GM12878 (cell line): ENCODE data around the gene AP4S1. TPM values are rescaled to one million over a fixed set of nuclear protein-coding genes. Genes with fewer than 3 reads are reported as not detected.

ENCODE experiments used
- ATAC-seq: fragments of 200-7000 bp; cut with Tn5 transposase; 3 replicates; pipeline ENCODE4 v1.9.1; 2020; ENCODE audit warnings: mild to moderate bottlenecking, moderate library complexity
- BruUV-seq: library from RNA; stranded (reverse); fragments of 400-500 nt; replicated peaks from 2 replicates; lab custom pipeline; 2021; lab: Mats Ljungman, UMichigan
- CTCF ChIA-PET: fragments of 300-600 bp; sonication (Branson Sonifier 250); formaldehyde crosslinking; extraction: SDS; loops from one replicate; lab custom pipeline; 2021; ENCODE audit warnings: inconsistent platforms; lab: Yijun Ruan, JAX
- POLR2A ChIA-PET: fragments of 350-600 bp; formaldehyde crosslinking; extraction: SDS; loops from one replicate; lab custom pipeline; 2021; ENCODE audit warnings: inconsistent platforms; lab: Charles Lee
- RAD21 ChIA-PET: fragments of 300-600 bp; sonication (Branson Sonifier 250); formaldehyde crosslinking; loops from one replicate; lab custom pipeline; 2023; ENCODE audit warnings: antibody characterized with exemption; ENCODE audit not compliant: unreplicated experiment; lab: Charles Lee
- SMC1A ChIA-PET: fragments of 300-600 bp; sonication (Branson Sonifier 250); formaldehyde crosslinking; loops from one replicate; lab custom pipeline; 2023; ENCODE audit not compliant: unreplicated experiment, uncharacterized antibody; lab: Charles Lee
- DNase-seq: peaks from one replicate; pipeline ENCODE4 v3.0.0-alpha.2; 2011; ENCODE audit warnings: low read depth, low spot score
- FAIRE-seq: peaks from 3 replicates; lab custom pipeline; 2011; peaks lifted over from hg19 to GRCh38; lab: Jason Lieb, UNC
- H2AFZ ChIP-seq: 2 replicates; pipeline ENCODE4 v1.6.0; 2011; ENCODE audit warnings: low read depth, low read length, control low read depth; ENCODE audit not compliant: control insufficient read depth
- H3K27ac ChIP-seq: 2 replicates; pipeline ENCODE4 v1.5.1; 2011; ENCODE audit warnings: control low read depth; ENCODE audit not compliant: control insufficient read depth, insufficient read depth
- H3K27me3 ChIP-seq, 2 experiments: replicated peaks in 1 of 2; 2 replicates each; pipeline versions ENCODE4 v1.6.0 to v1.6.1; 2011; ENCODE audit warnings: low read length in 1 of 2; ENCODE audit not compliant: control insufficient read depth in 2 of 2, insufficient read depth in 2 of 2
- H3K36me3 ChIP-seq, 2 experiments: 2 replicates each; pipeline ENCODE4 v1.5.1; 2011; ENCODE audit warnings: low read length in 1 of 2; ENCODE audit not compliant: control insufficient read depth in 2 of 2, insufficient read depth in 2 of 2
- H3K4me1 ChIP-seq: 2 replicates; pipeline ENCODE4 v1.6.1; 2011; ENCODE audit warnings: mild to moderate bottlenecking, low read length, moderate library complexity, mixed read lengths; ENCODE audit not compliant: control insufficient read depth, insufficient read depth
- H3K4me2 ChIP-seq: 2 replicates; pipeline ENCODE4 v1.6.0; 2011; ENCODE audit warnings: control low read depth; ENCODE audit not compliant: control insufficient read depth, insufficient read depth
- H3K4me3 ChIP-seq: fragments of 200-600 bp; sonication (generic); 2 replicates; pipeline ENCODE4 v1.5.1; 2016
- H3K79me2 ChIP-seq: 2 replicates; pipeline ENCODE4 v1.6.0; 2011; ENCODE audit warnings: low read length; ENCODE audit not compliant: control insufficient read depth, insufficient read depth
- H3K9ac ChIP-seq: 2 replicates; pipeline ENCODE4 v1.8.0; 2011; ENCODE audit warnings: low read length, control low read depth, mixed read lengths; ENCODE audit not compliant: control insufficient read depth, insufficient read depth
- H3K9me3 ChIP-seq: replicated peaks from 3 replicates; pipeline ENCODE4 v1.5.1; 2011; ENCODE audit warnings: mild to moderate bottlenecking, low read length; ENCODE audit not compliant: control insufficient read depth, insufficient read depth
- H4K20me1 ChIP-seq: 2 replicates; pipeline ENCODE4 v1.6.0; 2011; ENCODE audit not compliant: control insufficient read depth, insufficient read depth
- BCL11A ChIP-seq: IDR thresholded peaks from 2 replicates; pipeline ENCODE4 v1.6.1; 2011; ENCODE audit warnings: low read depth, low read length
- MTA2 ChIP-seq: fragments of 450-650 bp; IDR thresholded peaks from 2 replicates; pipeline ENCODE4 v1.6.1; 2016; ENCODE audit warnings: low read depth, mild to moderate bottlenecking, moderate library complexity
- POLR2AphosphoS5 ChIP-seq: IDR thresholded peaks from 2 replicates; pipeline ENCODE4 v1.6.1; 2011; ENCODE audit warnings: mild to moderate bottlenecking, low read length, inconsistent platforms
- RUNX3 ChIP-seq: IDR thresholded peaks from 2 replicates; pipeline ENCODE4 v1.6.1; 2012; ENCODE audit warnings: low read length, inconsistent platforms
- TARDBP ChIP-seq: IDR thresholded peaks from 2 replicates; pipeline ENCODE4 v1.6.1; 2016; ENCODE audit warnings: borderline replicate concordance
- YY1 ChIP-seq: IDR thresholded peaks from 2 replicates; pipeline ENCODE4 v1.6.1; 2011; ENCODE audit warnings: low read depth, mild to moderate bottlenecking, low read length
- ZBTB11 ChIP-seq: fragments of 450-650 bp; formaldehyde crosslinking; IDR thresholded peaks from 2 replicates; pipeline ENCODE4 v1.5.0; 2022; ENCODE audit warnings: mild to moderate bottlenecking, missing genetic modification characterization
- WGBS: methylation state at CpG from one replicate; pipeline ENCODE4 v1.1.6; 2016; ENCODE audit warnings: low lambda C conversion rate; ENCODE audit not compliant: insufficient replicate concordance, insufficient coverage; ENCODE audit errors: missing lambda C conversion rate; 5-methylcytosine and 5-hydroxymethylcytosine counted together
- in situ Hi-C: fragments of 300-500 bp; cut with MboI; formaldehyde crosslinking; loops from 9 replicates; pipeline ENCODE4 v1.14.3; 2018; ENCODE audit warnings: mixed read lengths
- intact Hi-C: fragments of 100-400 bp; cut with micrococcal nuclease; formaldehyde crosslinking; loops from one replicate; pipeline ENCODE4 v1.14.2; 2022; ENCODE audit not compliant: unreplicated experiment
- polyA plus RNA-seq, 11 experiments: library from polyadenylated mRNA; depleted of rRNA in 4 of 11; unstranded in 6 of 11; stranded (reverse) in 5 of 11; fragments of >200 nt; fragmentation: Nextera tagmentation in 4 of 11; fragmentation: Illumina TruSeq in 1 of 11; extraction: Ambion mirVana in 4 of 11; extraction: Trizol in 1 of 11; gene quantifications; 1 replicate in 1 of 11; 2 replicates in 10 of 11; pipeline versions ENCODE4 v1.2.1 to v1.2.3, GENCODE V29; 2011 to 2016; ENCODE audit warnings: inconsistent platforms in 2 of 11, missing spikeins in 2 of 11, low read depth in 1 of 11
- total RNA-seq, 4 experiments: library from RNA; depleted of rRNA in 3 of 4; stranded (reverse); fragments of >200 nt in 3 of 4; fragmentation: Illumina TruSeq in 1 of 4; extraction: Trizol in 1 of 4; gene quantifications; 2 replicates each; pipeline versions ENCODE4 v1.2.1 to v1.2.3, GENCODE V29; 2013 to 2021
- TF ChIP-seq, protein P1 (sequence below): fragments of 450-650 bp; IDR thresholded peaks from 2 replicates; pipeline ENCODE4 v1.6.1; 2017; ENCODE audit warnings: antibody characterized with exemption, mild to moderate bottlenecking, moderate library complexity

Gene AP4S1
- total and polyA plus RNA-seq, 10 of the 15 experiments (the other 5 are each of a cell fraction or from before 2014, with no cell fraction given) = 3.6 to 9.0 (median 5.7) TPM

DNA sequence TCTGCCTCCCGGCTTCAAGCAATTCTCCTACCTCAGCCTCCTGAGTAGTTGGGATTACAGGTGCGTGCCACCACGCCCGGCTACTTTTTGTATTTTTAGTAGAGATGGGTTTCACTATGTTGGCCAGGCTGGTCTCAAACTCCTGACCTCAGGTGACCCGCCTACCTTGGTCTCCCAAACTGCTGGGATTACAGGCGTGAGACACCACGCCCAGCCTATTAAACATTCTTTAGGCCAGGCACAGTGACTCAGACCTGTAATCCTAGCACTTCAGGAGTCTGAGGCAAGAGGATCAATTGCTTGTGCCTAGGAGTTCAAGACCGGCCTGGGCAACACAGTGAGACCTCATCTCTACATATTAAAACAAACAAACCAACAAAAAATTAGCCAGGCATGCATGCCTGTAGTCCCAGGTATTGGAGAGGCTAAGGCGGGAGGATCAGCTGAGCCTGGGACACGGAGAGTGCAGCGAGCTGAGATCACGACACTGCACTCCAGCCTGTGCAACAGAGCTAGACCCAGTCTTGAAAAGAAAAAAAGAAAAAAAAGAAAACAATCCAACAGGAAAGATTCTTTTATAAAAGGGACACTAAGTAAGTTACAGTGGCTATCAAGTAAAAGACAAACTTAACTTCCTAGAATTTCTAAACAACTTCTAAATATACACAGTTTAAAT is 111.9 kb downstream of the AP4S1 start (continued):
- TF ChIP-seq, protein P1, sequence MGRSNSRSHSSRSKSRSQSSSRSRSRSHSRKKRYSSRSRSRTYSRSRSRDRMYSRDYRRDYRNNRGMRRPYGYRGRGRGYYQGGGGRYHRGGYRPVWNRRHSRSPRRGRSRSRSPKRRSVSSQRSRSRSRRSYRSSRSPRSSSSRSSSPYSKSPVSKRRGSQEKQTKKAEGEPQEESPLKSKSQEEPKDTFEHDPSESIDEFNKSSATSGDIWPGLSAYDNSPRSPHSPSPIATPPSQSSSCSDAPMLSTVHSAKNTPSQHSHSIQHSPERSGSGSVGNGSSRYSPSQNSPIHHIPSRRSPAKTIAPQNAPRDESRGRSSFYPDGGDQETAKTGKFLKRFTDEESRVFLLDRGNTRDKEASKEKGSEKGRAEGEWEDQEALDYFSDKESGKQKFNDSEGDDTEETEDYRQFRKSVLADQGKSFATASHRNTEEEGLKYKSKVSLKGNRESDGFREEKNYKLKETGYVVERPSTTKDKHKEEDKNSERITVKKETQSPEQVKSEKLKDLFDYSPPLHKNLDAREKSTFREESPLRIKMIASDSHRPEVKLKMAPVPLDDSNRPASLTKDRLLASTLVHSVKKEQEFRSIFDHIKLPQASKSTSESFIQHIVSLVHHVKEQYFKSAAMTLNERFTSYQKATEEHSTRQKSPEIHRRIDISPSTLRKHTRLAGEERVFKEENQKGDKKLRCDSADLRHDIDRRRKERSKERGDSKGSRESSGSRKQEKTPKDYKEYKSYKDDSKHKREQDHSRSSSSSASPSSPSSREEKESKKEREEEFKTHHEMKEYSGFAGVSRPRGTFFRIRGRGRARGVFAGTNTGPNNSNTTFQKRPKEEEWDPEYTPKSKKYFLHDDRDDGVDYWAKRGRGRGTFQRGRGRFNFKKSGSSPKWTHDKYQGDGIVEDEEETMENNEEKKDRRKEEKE = no peak
- TF ChIP-seq MTA2 (no peak), TARDBP (no peak), YY1 (no peak)

- 100% methylated on average over 2 of the region's 2 CpGs for whole genome bisulfite sequencing
- POLR2A ChIA-PET = no interaction called here
- RAD21 ChIA-PET = no interaction called here
- DNase-seq (no peak), FAIRE-seq (no peak), ATAC-seq (no peak)
- in situ Hi-C loops = no loop called here
- no peaks in the 10 kb centered on the region for H3K27me3 ChIP-seq
- no peaks in the 10 kb centered on the region for H3K4me1 ChIP-seq
- intact Hi-C loops = no loop called here
- peaks cover 5 to 21% of the 10 kb centered on the region in 2 experiments for H3K36me3 ChIP-seq
- H3K79me2 ChIP-seq = no peaks in the 10 kb centered on the region
- CTCF ChIA-PET = no interaction called here
- BruUV-seq = no TSS peak
- H3K27ac ChIP-seq = no peak overlapping the region
- H3K4me2 ChIP-seq = no peak overlapping the region
- TF ChIP-seq RUNX3 (no peak), POLR2AphosphoS5 (no peak), BCL11A (no peak), ZBTB11 (CRISPR knock-in tag) (no peak)
- no peaks in the 10 kb centered on the region for H4K20me1 ChIP-seq
- H3K4me3 ChIP-seq = no peak overlapping the region
- no peak overlapping the region for H3K9ac ChIP-seq
- H3K9me3 ChIP-seq = no peaks in the 10 kb centered on the region
- no peak overlapping the region for H2AFZ ChIP-seq
- SMC1A ChIA-PET = no interaction called here
These were observed 112.9 kb downstream of the AP4S1 start for GRCh38 chr14:31138301-31138700.
